Astrocyte of the spinal cord (primary cell): Measurements from ENCODE around the gene GOLM1.

ENCODE experiments used
- DNase-seq: peaks from one replicate; pipeline ENCODE4 v3.0.0; 2011; ENCODE audit warnings: low read depth, low spot score
- H3K4me3 ChIP-seq: 2 replicates; pipeline ENCODE4 v1.5.1; 2011; ENCODE audit warnings: low read depth, mild to moderate bottlenecking, low read length, moderate library complexity
- CTCF ChIP-seq: IDR thresholded peaks from 2 replicates; pipeline ENCODE4 v1.5.1; 2012; ENCODE audit warnings: low read depth, mild to moderate bottlenecking, low read length, inconsistent platforms
- in situ Hi-C: cut with HindIII; loops from 2 replicates; pipeline ENCODE4 v1.10.0; 2017; ENCODE audit warnings: low sequenced_read_pairs

The GOLM1 gene

GRCh38 chr9:86112057-86112456 lies 12.7 kb upstream of the GOLM1 start:
- no peak for TF ChIP-seq CTCF
- in situ Hi-C loops = no loop called here
- DNase-seq = no peak
- H3K4me3 ChIP-seq = no peak overlapping the region

GRCh38 chr9:86102626-86103025 lies 3.3 kb upstream of the GOLM1 start:
- DNase-seq = no peak
- in situ Hi-C loops = no loop called here
- no peak for TF ChIP-seq CTCF
- H3K4me3 ChIP-seq = no peak overlapping the region

- H3K4me3 ChIP-seq = peak overlapping the region; percentile 54
- DNase-seq = peak; percentile 52
- TF ChIP-seq CTCF = peak; percentile 5
- in situ Hi-C loops = no loop called here
Measured at GRCh38 chr9:86099701-86100364, 475 bp upstream of the GOLM1 start.

DNA sequence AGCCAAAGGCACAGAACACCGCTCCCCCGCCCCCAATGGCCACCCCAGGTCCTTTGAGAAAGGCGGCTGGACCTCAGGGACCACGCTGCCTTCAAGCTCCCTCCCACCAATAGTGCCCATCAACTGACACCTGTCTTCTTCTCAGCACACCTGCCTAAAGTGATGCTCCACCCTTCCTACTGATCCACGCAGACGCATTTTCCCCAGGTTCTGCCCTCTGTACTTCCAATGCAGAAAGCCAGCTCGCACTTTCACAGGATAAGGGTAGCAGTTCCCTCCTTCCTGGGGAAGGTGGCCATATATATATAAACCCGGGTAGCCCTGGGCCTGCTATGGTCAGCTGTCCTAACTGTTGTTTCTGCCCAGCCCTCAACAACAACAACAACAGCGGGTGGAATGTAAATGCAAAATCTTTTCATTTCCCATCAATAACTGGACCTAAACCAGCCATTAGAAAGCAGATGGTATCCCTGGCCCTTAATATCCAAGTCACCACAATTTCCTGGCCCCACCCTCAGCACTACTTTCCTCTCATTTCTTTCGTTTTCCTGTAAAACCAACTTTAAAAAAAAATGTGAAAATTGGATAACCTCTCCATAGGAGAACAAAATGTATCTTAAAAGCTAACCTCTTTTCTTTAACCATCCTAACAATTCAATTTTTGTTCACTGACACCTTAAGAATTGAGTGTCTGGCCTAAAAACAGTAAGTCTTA lies 1.7 kb downstream of the GOLM1 start:
- in situ Hi-C loops = no loop called here
- no peak for TF ChIP-seq CTCF
- H3K4me3 ChIP-seq = peak overlapping the region; percentile 75
- DNase-seq = peak; percentile 15

DNA sequence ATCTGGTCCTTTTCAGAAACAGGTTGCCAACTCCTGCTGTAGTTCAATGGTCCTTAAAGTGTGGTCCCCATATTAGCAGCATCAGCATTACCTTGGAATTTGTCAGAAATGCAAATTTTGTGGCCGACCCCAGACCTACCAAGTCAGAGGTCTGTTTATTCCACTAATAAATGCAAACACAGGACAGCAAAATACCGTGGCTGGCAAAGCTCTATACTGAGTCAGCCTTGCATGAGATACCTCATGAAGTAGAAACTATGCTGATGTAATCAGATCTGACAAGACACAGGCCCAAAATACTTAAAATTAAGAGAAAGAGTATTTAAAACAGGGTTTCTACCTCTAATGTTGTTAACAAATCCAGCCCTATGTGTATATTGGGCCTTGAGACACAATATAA lies 3.0 kb downstream of the GOLM1 start:
- no peak for TF ChIP-seq CTCF
- in situ Hi-C loops = no loop called here
- H3K4me3 ChIP-seq = no peak overlapping the region
- peak; percentile 52 for DNase-seq

DNA sequence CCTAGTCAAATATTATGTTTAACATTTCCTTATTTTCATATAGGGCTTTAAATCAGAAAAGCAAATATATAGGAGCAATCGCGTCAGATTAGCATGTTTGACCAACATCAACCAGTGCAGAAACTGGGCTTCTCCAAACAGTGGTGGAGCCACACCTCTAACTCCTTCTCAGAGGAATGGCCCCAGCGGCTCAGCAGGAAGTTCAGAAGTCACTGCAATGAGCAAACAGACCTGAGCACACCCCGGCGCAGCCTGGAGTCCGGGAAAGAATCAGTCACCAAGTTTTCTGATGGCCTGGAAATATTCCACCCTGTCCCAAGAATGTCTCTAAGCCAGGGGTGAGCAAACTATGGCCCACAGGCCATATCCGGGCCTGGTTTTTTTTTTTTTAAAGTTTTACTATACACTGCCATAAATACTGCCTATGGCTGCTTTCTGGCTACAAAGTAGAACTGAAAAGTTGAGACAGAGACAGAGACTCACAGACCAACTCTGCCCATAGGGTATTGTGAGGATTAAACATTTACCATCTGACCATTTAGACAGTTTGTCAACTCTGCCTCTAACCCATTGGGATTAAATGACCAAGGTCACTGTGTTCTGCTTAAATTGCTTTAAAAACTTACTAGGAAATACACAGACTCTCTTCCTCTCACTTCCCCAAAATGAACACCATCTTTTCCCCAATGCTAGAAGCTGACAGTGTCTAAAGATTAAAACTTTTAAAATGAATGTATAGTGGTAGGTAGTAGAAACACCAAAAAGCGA lies 5.4 kb downstream of the GOLM1 start:
- TF ChIP-seq CTCF = no peak
- peak; percentile 47 for DNase-seq
- no peak overlapping the region for H3K4me3 ChIP-seq
- in situ Hi-C loops = no loop called here
